ENCODE data around the gene ESYT1.

Gene ESYT1

DNA sequence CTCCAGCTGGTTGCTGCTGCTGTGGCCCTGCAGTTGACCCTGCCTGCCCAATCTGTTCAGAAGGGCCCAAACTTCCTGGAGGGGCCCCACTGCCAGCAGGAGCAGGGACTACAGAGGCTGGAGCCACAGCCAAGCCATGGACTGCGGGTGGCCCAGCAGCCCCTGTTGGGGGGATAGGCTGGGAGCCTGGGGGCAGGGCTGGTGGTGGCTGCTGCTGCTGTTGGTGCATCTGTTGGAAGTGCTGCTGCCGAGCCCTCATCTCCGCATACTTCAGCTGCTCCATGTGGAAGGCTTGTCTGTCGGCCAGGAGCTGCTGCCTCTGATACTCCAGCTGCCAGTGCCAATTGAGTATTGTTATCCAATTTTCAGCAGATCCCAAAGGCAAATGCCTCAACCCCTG lies 37.3 kb downstream of the ESYT1 start:
- Histone ChIP-seq H3K9me3 (ENCODE audit: control insufficient read depth, insufficient read depth, low read depth, low read length) (no peaks in the 10 kb centered on the region), H3K27ac (ENCODE audit: extremely low read depth, low read depth, low read length) (no peak overlapping the region), H3K36me3 (ENCODE audit: control insufficient read depth in 2 of 2, insufficient read depth in 1 of 2, low read length in 2 of 2) (peaks cover 53 to 93% of the 10 kb centered on the region in 2 experiments), H3K4me3 (ENCODE audit: low read depth, low read length) (no peak overlapping the region), H3K4me1 (ENCODE audit: control insufficient read depth, insufficient read depth, low read length) (no peaks in the 10 kb centered on the region)
- CTCF ChIA-PET, result interaction anchor here (1.2 to 1.8 kb wide), 2 partner anchors 24 to 47 kb away, joined by 4 to 5 read pairs; partner anchors contain the start of genes SMARCC2 and ZC3H10
- TF ChIP-seq ZNF2 (tag by site-specific recombination; IDR thresholded peaks at IDR 0.05), result no peak
- TF ChIP-seq, protein P1, sequence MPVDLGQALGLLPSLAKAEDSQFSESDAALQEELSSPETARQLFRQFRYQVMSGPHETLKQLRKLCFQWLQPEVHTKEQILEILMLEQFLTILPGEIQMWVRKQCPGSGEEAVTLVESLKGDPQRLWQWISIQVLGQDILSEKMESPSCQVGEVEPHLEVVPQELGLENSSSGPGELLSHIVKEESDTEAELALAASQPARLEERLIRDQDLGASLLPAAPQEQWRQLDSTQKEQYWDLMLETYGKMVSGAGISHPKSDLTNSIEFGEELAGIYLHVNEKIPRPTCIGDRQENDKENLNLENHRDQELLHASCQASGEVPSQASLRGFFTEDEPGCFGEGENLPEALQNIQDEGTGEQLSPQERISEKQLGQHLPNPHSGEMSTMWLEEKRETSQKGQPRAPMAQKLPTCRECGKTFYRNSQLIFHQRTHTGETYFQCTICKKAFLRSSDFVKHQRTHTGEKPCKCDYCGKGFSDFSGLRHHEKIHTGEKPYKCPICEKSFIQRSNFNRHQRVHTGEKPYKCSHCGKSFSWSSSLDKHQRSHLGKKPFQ (tag by site-specific recombination; IDR thresholded peaks at IDR 0.05), result no peak
- TF ChIP-seq ZIC2 (tag by site-specific recombination; IDR thresholded peaks at IDR 0.05), result peak; percentile 86
- TF ChIP-seq ZNF404 (tag by site-specific recombination; IDR thresholded peaks at IDR 0.05), result no peak
- no peak for TF ChIP-seq ZNF623 (tag by site-specific recombination; IDR thresholded peaks at IDR 0.05)
- TF ChIP-seq GLIS2 (tag by site-specific recombination; IDR thresholded peaks at IDR 0.05), result peak; percentile 87
- peak; percentile 26; the same call in 1 of the 2 replicates for TF ChIP-seq ZNF394 (tag by site-specific recombination; IDR thresholded peaks at IDR 0.05; ENCODE audit: borderline replicate concordance)
- peak; percentile 71 for TF ChIP-seq GLIS1 (tag by site-specific recombination; IDR thresholded peaks at IDR 0.05)
- POLR2A ChIA-PET, result interaction anchor here (0.6 to 2.3 kb wide), 5 partner anchors 17 to 101 kb away, joined by 3 to 8 read pairs (median 5); partner anchors contain the start of genes ESYT1, SMARCC2 and ZC3H10

DNA sequence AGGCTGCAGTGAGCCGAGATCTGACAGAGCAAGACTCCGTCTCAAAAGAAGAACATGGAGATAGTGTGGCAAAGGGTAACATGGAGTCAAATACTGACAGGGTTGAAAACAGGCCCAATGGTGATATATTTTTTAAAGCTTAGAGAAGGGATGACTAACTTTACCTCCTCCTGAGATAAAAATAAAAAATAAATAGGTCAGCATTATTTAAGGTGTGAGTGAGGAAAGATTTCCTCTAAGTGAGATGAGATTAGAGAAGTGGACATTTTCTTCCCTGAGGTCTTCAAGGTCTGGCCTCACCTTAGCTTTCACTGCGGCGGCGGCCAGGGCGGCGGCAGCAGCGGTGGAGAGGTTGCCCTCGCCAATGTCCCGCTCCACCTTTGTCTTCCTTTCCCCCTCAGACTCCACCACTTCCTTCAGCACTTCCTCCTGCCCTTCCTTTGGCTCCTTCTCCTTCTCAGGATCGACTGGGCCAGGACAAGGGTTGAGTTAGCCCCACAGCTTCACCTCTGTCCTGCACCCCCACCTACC lies 41.2 kb downstream of the ESYT1 start:
- TF ChIP-seq ZFP41 (tag by site-specific recombination; IDR thresholded peaks at IDR 0.05; ENCODE audit: borderline replicate concordance) (no peak), ZNF169 (tag by site-specific recombination; IDR thresholded peaks at IDR 0.05) (no peak), ZNF19 (tag by site-specific recombination; IDR thresholded peaks at IDR 0.05; ENCODE audit: low read depth) (no peak), ZBTB21 (tag by site-specific recombination; IDR thresholded peaks at IDR 0.05) (no peak), ZBTB48 (tag by site-specific recombination; IDR thresholded peaks at IDR 0.05) (no peak), ZNF335 (tag by site-specific recombination; conservative IDR thresholded peaks at IDR 0.05) (no peak), HOXD13 (CRISPR knock-in tag; IDR thresholded peaks at IDR 0.05; ENCODE audit: borderline replicate concordance) (no peak), PRDM1 (tag by site-specific recombination; IDR thresholded peaks at IDR 0.05) (0 out of 2 replicates have a peak, but pooled peaks have one; percentile 11), GFI1B (tag by site-specific recombination; IDR thresholded peaks at IDR 0.05) (no peak)
- Histone ChIP-seq H3K36me3 (ENCODE audit: control insufficient read depth in 2 of 2, insufficient read depth in 1 of 2, low read length in 2 of 2) (peaks cover 63 to 90% of the 10 kb centered on the region in 2 experiments), H3K27ac (ENCODE audit: extremely low read depth, low read depth, low read length) (no peak overlapping the region), H3K4me3 (ENCODE audit: low read depth, low read length) (no peak overlapping the region), H3K9me3 (ENCODE audit: control insufficient read depth, insufficient read depth, low read depth, low read length) (no peaks in the 10 kb centered on the region), H3K4me1 (ENCODE audit: control insufficient read depth, insufficient read depth, low read length) (no peaks in the 10 kb centered on the region)
- ChIA-PET POLR2A (interaction anchor here (1.1 kb wide), 1 partner anchor 51 kb away, joined by 4 read pairs; the partner anchor contains the start of gene ZC3H10), CTCF (no interaction called here)

DNA sequence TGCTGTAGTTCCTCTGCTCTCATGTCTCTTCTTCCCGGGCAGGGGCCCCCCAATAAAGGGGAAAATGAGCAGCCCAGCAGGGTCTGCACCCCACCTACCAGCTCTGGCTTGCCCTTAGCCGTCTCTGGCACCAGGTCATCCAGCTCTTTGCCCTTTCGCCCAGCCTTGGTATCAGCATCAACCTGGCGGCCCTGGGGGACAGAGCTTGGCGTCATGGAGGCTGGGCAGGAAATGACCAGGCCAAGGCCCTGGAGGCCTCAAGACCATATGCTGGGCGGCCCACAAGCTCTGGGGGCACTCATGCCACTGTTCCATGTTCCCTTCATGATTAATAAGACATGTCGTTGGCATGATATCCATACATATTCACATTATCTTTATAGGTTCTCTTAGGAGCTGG lies 44.8 kb downstream of the ESYT1 start:
- TF ChIP-seq ZNF660 (tag by site-specific recombination; IDR thresholded peaks at IDR 0.05), result no peak
- TF ChIP-seq, protein P2, sequence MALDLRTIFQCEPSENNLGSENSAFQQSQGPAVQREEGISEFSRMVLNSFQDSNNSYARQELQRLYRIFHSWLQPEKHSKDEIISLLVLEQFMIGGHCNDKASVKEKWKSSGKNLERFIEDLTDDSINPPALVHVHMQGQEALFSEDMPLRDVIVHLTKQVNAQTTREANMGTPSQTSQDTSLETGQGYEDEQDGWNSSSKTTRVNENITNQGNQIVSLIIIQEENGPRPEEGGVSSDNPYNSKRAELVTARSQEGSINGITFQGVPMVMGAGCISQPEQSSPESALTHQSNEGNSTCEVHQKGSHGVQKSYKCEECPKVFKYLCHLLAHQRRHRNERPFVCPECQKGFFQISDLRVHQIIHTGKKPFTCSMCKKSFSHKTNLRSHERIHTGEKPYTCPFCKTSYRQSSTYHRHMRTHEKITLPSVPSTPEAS (tag by site-specific recombination; IDR thresholded peaks at IDR 0.05), result no peak
- POLR2A ChIA-PET, result interaction anchor here (1.0 kb wide), 2 partner anchors 10 to 45 kb away, joined by 3 read pairs; partner anchors contain the start of gene ESYT1
- no peak overlapping the region for H3K27ac ChIP-seq (ENCODE audit: extremely low read depth, low read depth, low read length)
- CTCF ChIA-PET, result interaction anchor here (1.1 kb wide), 1 partner anchor 17 kb away, joined by 4 read pairs; the partner anchor contains the start of gene SMARCC2
- peaks cover 68 to 87% of the 10 kb centered on the region in 2 experiments for H3K36me3 ChIP-seq (ENCODE audit: control insufficient read depth in 2 of 2, insufficient read depth in 1 of 2, low read length in 2 of 2)
- no peak overlapping the region for H3K4me3 ChIP-seq (ENCODE audit: low read depth, low read length)
- no peaks in the 10 kb centered on the region for H3K4me1 ChIP-seq (ENCODE audit: control insufficient read depth, insufficient read depth, low read length)
- H3K9me3 ChIP-seq (ENCODE audit: control insufficient read depth, insufficient read depth, low read depth, low read length), result no peaks in the 10 kb centered on the region
